Hepatocyte (in vitro differentiated cells): ENCODE measurements around the gene MACIR.

ENCODE experiments used
- EZH2phosphoT487 ChIP-seq: fragments of 200-600 bp; sonication (generic); IDR thresholded peaks from one replicate; pipeline ENCODE4 v1.6.1; 2018; ENCODE audit warnings: antibody characterized with exemption, mild to moderate bottlenecking, low read depth, moderate library complexity; ENCODE audit not compliant: unreplicated experiment, severe bottlenecking
- TF ChIP-seq, protein P1 (sequence below): fragments of 200-600 bp; sonication (generic); IDR thresholded peaks from 2 replicates; pipeline ENCODE4 v1.5.1; 2016; ENCODE audit warnings: antibody characterized with exemption, mild to moderate bottlenecking; ENCODE audit not compliant: poor library complexity

DNA sequence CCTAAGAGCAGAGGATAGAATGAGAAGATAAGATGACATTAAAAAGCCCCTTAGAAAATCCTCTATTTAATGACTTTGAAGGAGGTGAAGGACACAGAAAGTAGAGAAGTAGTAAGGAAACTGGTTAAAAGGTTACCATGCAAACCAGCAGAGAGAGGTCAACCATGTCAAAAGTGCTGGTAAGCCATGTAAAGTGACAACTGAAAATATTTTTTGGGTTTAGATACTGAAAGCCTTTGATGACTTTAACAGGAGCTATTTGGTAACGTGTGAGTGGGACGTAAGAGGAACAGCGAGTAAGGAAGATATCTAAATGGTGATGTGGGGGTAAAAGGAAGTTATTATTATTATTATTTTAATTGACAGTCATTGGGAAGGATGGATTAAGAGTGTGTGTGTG is 56.9 kb downstream of the MACIR start:
- TF ChIP-seq, protein P1, sequence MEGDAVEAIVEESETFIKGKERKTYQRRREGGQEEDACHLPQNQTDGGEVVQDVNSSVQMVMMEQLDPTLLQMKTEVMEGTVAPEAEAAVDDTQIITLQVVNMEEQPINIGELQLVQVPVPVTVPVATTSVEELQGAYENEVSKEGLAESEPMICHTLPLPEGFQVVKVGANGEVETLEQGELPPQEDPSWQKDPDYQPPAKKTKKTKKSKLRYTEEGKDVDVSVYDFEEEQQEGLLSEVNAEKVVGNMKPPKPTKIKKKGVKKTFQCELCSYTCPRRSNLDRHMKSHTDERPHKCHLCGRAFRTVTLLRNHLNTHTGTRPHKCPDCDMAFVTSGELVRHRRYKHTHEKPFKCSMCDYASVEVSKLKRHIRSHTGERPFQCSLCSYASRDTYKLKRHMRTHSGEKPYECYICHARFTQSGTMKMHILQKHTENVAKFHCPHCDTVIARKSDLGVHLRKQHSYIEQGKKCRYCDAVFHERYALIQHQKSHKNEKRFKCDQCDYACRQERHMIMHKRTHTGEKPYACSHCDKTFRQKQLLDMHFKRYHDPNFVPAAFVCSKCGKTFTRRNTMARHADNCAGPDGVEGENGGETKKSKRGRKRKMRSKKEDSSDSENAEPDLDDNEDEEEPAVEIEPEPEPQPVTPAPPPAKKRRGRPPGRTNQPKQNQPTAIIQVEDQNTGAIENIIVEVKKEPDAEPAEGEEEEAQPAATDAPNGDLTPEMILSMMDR = no peak
- TF ChIP-seq EZH2phosphoT487 = no peak
